Measurements from ENCODE around the gene ATRAID. TPM values are rescaled to one million over a fixed set of nuclear protein-coding genes. Genes with fewer than 3 reads are reported as not detected.

ATRAID gene
- total RNA-seq, 1 experiment from 2014 or later = 97.2 TPM

- CTCF ChIA-PET = interaction anchor here (1.0 to 7.7 kb wide), 8 partner anchors 10 to 175 kb away, joined by 3 to 124 read pairs (median 6); partner anchors contain the start of genes TRIM54 and UCN
- H3K36me3 Mint-ChIP-seq = no peaks in the 10 kb centered on the region
- peaks cover 30% of the 10 kb centered on the region for H3K27me3 Mint-ChIP-seq (ENCODE audit: low read depth)
- DNase-seq (ENCODE audit: low spot score) (no peak), ATAC-seq (no peak)
- H3K9me3 Mint-ChIP-seq = no peaks in the 10 kb centered on the region
- POLR2A ChIA-PET = no interaction called here
- H3K4me3 Mint-ChIP-seq = peak overlapping the region; percentile 77
- H3K4me1 Mint-ChIP-seq = peaks cover 26% of the 10 kb centered on the region
- no peak overlapping the region for H3K27ac Mint-ChIP-seq
- TF ChIP-seq ZNF219 (CRISPR knock-in tag; IDR thresholded peaks at IDR 0.05; ENCODE audit: borderline replicate concordance) (no peak), NR1H2 (CRISPR knock-in tag; IDR thresholded peaks at IDR 0.05) (no peak), GTF2I (CRISPR knock-in tag; conservative IDR thresholded peaks at IDR 0.05) (no peak), IRF2 (CRISPR knock-in tag; IDR thresholded peaks at IDR 0.05; ENCODE audit: borderline replicate concordance, low read depth) (no peak), AR (CRISPR knock-in tag; IDR thresholded peaks at IDR 0.05) (no peak), ZNF281 (CRISPR knock-in tag; IDR thresholded peaks at IDR 0.05) (no peak), ZNF532 (CRISPR knock-in tag; IDR thresholded peaks at IDR 0.05; ENCODE audit: borderline replicate concordance) (no peak), TP53 (CRISPR knock-in tag; IDR thresholded peaks at IDR 0.05) (no peak), ZNF317 (CRISPR knock-in tag; IDR thresholded peaks at IDR 0.05; ENCODE audit: borderline replicate concordance, low read depth) (no peak), MYBL2 (CRISPR knock-in tag; IDR thresholded peaks at IDR 0.05) (no peak), ZNF425 (CRISPR knock-in tag; conservative IDR thresholded peaks at IDR 0.05) (no peak), GRHL2 (CRISPR knock-in tag; IDR thresholded peaks at IDR 0.05; ENCODE audit: insufficient replicate concordance, severe bottlenecking) (no peak), TCF7 (CRISPR knock-in tag; IDR thresholded peaks at IDR 0.05; ENCODE audit: low read depth) (no peak)
Measured at GRCh38 chr2:27261926-27262298, 50.1 kb downstream of the ATRAID start.
